ENCODE measurements around the gene DECR2.
A peak's percentile ranks its signal among the peaks of the same experiment; 100 is the strongest.
"Not testable (repeated sequence)": the region's sequence is repeated elsewhere in the genome, so short reads cannot be mapped to it uniquely, and the experiment has no call there.

Gene DECR2

GRCh38 chr16:367333-367903, 34.3 kb upstream of the DECR2 start:
- no peak for DNase-seq

GRCh38 chr16:368388-369158, 33.1 kb upstream of the DECR2 start:
- DNase-seq, result no peak

- no peak for DNase-seq
Measured at GRCh38 chr16:369275-369865, 32.3 kb upstream of the DECR2 start.

- no peak for DNase-seq
Measured at GRCh38 chr16:369866-370436, 31.7 kb upstream of the DECR2 start.

GRCh38 chr16:370443-370842, 31.2 kb upstream of the DECR2 start, which contains the start of gene MRPL28:
Gene MRPL28, minus strand, starts transcription at chr16:370538. Its CDS starts 320 bp downstream, at chr16:370218.
- DNase-seq, result peak; percentile 96 to 97 (median 97)

GRCh38 chr16:370979-371514, 30.6 kb upstream of the DECR2 start:
- no peak for DNase-seq

GRCh38 chr16:371515-372301, 30.0 kb upstream of the DECR2 start:
- no peak for DNase-seq

- no peak for DNase-seq
Measured at GRCh38 chr16:372302-372983, 29.2 kb upstream of the DECR2 start.

- no peak for DNase-seq
Measured at GRCh38 chr16:373020-373598, 28.6 kb upstream of the DECR2 start.

GRCh38 chr16:373848-374615, 27.7 kb upstream of the DECR2 start:
- no peak for DNase-seq

- no peak for DNase-seq
Measured at GRCh38 chr16:374616-374926, 27.1 kb upstream of the DECR2 start.

- DNase-seq, result no peak
Measured at GRCh38 chr16:375212-375611, 26.5 kb upstream of the DECR2 start.

GRCh38 chr16:375927-376816, 25.5 kb upstream of the DECR2 start:
- DNase-seq, result no peak

GRCh38 chr16:376817-377418, 24.8 kb upstream of the DECR2 start:
- no peak for DNase-seq

GRCh38 chr16:377419-377951, 24.2 kb upstream of the DECR2 start:
- no peak for DNase-seq

GRCh38 chr16:378113-378820, 23.4 kb upstream of the DECR2 start:
- not testable (repeated sequence) for DNase-seq

- no peak for DNase-seq
Measured at GRCh38 chr16:378821-379182, 22.9 kb upstream of the DECR2 start.

- DNase-seq, result no peak
Measured at GRCh38 chr16:379183-379960, 22.3 kb upstream of the DECR2 start.

Measured in suppressor macrophage (primary cell).